A673 (cell line): ENCODE data around the gene ANKRD44.

Experiments
- CTCF ChIP-seq: fragments of 300-800, 200-600 bp; sonication (generic); conservative IDR thresholded peaks from 2 replicates; pipeline ENCODE4 v1.5.1; 2017; ENCODE audit warnings: low read depth, mild to moderate bottlenecking, antibody characterized with exemption, low read length, moderate library complexity, mixed read lengths
- EZH2 ChIP-seq: fragments of 200-600 bp; sonication (generic); IDR thresholded peaks from 2 replicates; pipeline ENCODE4 v1.6.1; 2017; ENCODE audit warnings: borderline replicate concordance, low read depth, mild to moderate bottlenecking, mixed read lengths, antibody characterized with exemption, low read length; ENCODE audit not compliant: poor library complexity, severe bottlenecking

GRCh38 chr2:197210430-197210829 is 100.2 kb downstream of the ANKRD44 start:
- TF ChIP-seq CTCF: no peak
- TF ChIP-seq EZH2: no peak
